CD4-positive, CD25-positive, alpha-beta regulatory T cell (primary cell): ENCODE data around the gene SRPK2. TPM values are rescaled to one million over a fixed set of nuclear protein-coding genes. Genes with fewer than 3 reads are reported as not detected.
A peak's percentile ranks its signal among the peaks of the same experiment; 100 is the strongest.
"Not testable (repeated sequence)": the region's sequence is repeated elsewhere in the genome, so short reads cannot be mapped to it uniquely, and the experiment has no call there.

Source experiments
- ATAC-seq, 2 donors: fragments of 150-1000 bp; cut with Tn5 transposase; one replicate each; pipeline ENCODE4 v1.10.0; 2021; ENCODE audit warnings: low read depth in 2 of 2, moderate number of reproducible peaks in 2 of 2, moderate library complexity in 1 of 2
- DNase-seq, 3 donors: peaks; one replicate each; pipeline versions ENCODE4 v3.0.0 to v3.0.0-alpha.2; 2012 to 2022; ENCODE audit warnings: mixed read lengths in 1 of 3
- H3K27ac ChIP-seq: one replicate; pipeline ENCODE4 v1.7.0; 2013; ENCODE audit warnings: mild to moderate bottlenecking, low read length; ENCODE audit not compliant: insufficient read depth, poor library complexity, severe bottlenecking
- H3K27me3 ChIP-seq: one replicate; pipeline ENCODE4 v1.7.0; 2013; ENCODE audit warnings: low read length; ENCODE audit not compliant: control insufficient read depth, insufficient read depth
- H3K36me3 ChIP-seq: one replicate; pipeline ENCODE4 v1.7.0; 2013; ENCODE audit warnings: mild to moderate bottlenecking, low read length, moderate library complexity; ENCODE audit not compliant: control insufficient read depth, insufficient read depth
- H3K4me1 ChIP-seq: 2 replicates; pipeline ENCODE4 v1.7.0; 2013; ENCODE audit warnings: mild to moderate bottlenecking, low read length; ENCODE audit not compliant: insufficient read depth, control insufficient read depth, poor library complexity, severe bottlenecking
- H3K4me3 ChIP-seq: one replicate; pipeline ENCODE4 v1.7.0; 2013; ENCODE audit warnings: low read depth, mild to moderate bottlenecking, low read length, moderate library complexity
- H3K9me3 ChIP-seq, 2 experiments: 1 replicate in 1 of 2; 2 replicates in 1 of 2; pipeline ENCODE4 v1.7.0; 2013; ENCODE audit warnings: low read length in 2 of 2, mild to moderate bottlenecking in 1 of 2, moderate library complexity in 1 of 2; ENCODE audit not compliant: control insufficient read depth in 2 of 2
- H3K27ac Mint-ChIP-seq, 3 donors: one replicate each; pipeline ENCODE4 v1.8.0; 2020 to 2022; ENCODE audit warnings: mild to moderate bottlenecking in 3 of 3, mixed read lengths in 3 of 3, moderate library complexity in 2 of 3
- H3K27me3 Mint-ChIP-seq: one replicate; pipeline ENCODE4 v1.8.0; 2022; ENCODE audit warnings: mild to moderate bottlenecking, mixed read lengths
- H3K36me3 Mint-ChIP-seq: one replicate; pipeline ENCODE4 v1.8.0; 2020; ENCODE audit warnings: mixed read lengths
- H3K4me1 Mint-ChIP-seq, 4 donors: one replicate each; pipeline ENCODE4 v1.8.0; 2020 to 2022; ENCODE audit warnings: mixed read lengths in 4 of 4, mild to moderate bottlenecking in 1 of 4
- H3K4me3 Mint-ChIP-seq, 4 donors: one replicate each; pipeline ENCODE4 v1.8.0; 2020 to 2022; ENCODE audit warnings: mild to moderate bottlenecking in 4 of 4, mixed read lengths in 4 of 4, moderate library complexity in 3 of 4
- H3K9me3 Mint-ChIP-seq, 7 donors: one replicate each; pipeline ENCODE4 v1.8.0; 2020 to 2022; ENCODE audit warnings: mixed read lengths in 7 of 7, mild to moderate bottlenecking in 3 of 7, moderate library complexity in 2 of 7
- polyA plus RNA-seq, 4 donors: library from polyadenylated mRNA; unstranded; fragments of 300-500 nt; fragmentation: Illumina TruSeq; gene quantifications; one replicate each; pipeline ENCODE4 v1.2.3, GENCODE V29; 2021
- total RNA-seq: library from RNA; stranded (reverse); gene quantifications from one replicate; pipeline ENCODE4 v1.2.3, GENCODE V29; 2022

Gene SRPK2
- total and polyA plus RNA-seq, 5 donors from 2014 or later, result 50.3 to 77.2 (median 62.6) TPM

GRCh38 chr7:105355701-105356100 lies 33.0 kb downstream of the SRPK2 start:
- no peak for DNase-seq
- H3K27me3 ChIP-seq, result no peaks in the 10 kb centered on the region
- no peaks in the 10 kb centered on the region for H3K9me3 ChIP-seq
- Mint-ChIP-seq H3K27ac (peak overlapping the region in 2 of 3 donors; percentile 93 to 94), H3K9me3 (peaks cover 0 to 1% (median 0%) of the 10 kb centered on the region in 7 donors), H3K4me1 (peaks cover 50 to 82% (median 55%) of the 10 kb centered on the region in 4 donors), H3K36me3 (peaks cover 16% of the 10 kb centered on the region), H3K27me3 (no peaks in the 10 kb centered on the region), H3K4me3 (peak overlapping the region in 1 of 4 donors; percentile 64)
- ATAC-seq, result no peak
- peaks cover 57% of the 10 kb centered on the region for H3K4me1 ChIP-seq
- no peaks in the 10 kb centered on the region for H3K36me3 ChIP-seq
- no peak overlapping the region for H3K27ac ChIP-seq
- no peak overlapping the region for H3K4me3 ChIP-seq

- no peaks in the 10 kb centered on the region for H3K27me3 Mint-ChIP-seq
- ATAC-seq (no peak), DNase-seq (no peak)
- no peaks in the 10 kb centered on the region for H3K9me3 ChIP-seq
- peaks cover 44 to 83% (median 54%) of the 10 kb centered on the region in 4 donors for H3K4me1 Mint-ChIP-seq
- H3K36me3 Mint-ChIP-seq, result peaks cover 9% of the 10 kb centered on the region
- H3K27ac Mint-ChIP-seq, result peak overlapping the region; percentile 94 to 96 (median 94)
- peaks cover 0 to 1% (median 0%) of the 10 kb centered on the region in 7 donors for H3K9me3 Mint-ChIP-seq
- H3K4me3 ChIP-seq, result peak overlapping the region; percentile 6
- H3K27ac ChIP-seq, result no peak overlapping the region
- H3K4me1 ChIP-seq, result peaks cover 67% of the 10 kb centered on the region
- peak overlapping the region; percentile 71 to 79 (median 74) for H3K4me3 Mint-ChIP-seq
- H3K36me3 ChIP-seq, result no peaks in the 10 kb centered on the region
- H3K27me3 ChIP-seq, result no peaks in the 10 kb centered on the region
Measured at GRCh38 chr7:105354383-105354782, 34.3 kb downstream of the SRPK2 start.

- peak overlapping the region; percentile 71 to 83 (median 76) for H3K4me3 Mint-ChIP-seq
Measured at GRCh38 chr7:105353752-105354328, 34.9 kb downstream of the SRPK2 start.

GRCh38 chr7:105352901-105353668 lies 35.6 kb downstream of the SRPK2 start:
- Mint-ChIP-seq H3K27me3 (no peaks in the 10 kb centered on the region), H3K4me1 (peaks cover 37 to 83% (median 54%) of the 10 kb centered on the region in 4 donors), H3K36me3 (peaks cover 5% of the 10 kb centered on the region), H3K27ac (peak overlapping the region; percentile 94 to 96 (median 94)), H3K4me3 (peak overlapping the region; percentile 74 to 83 (median 83)), H3K9me3 (no peaks in the 10 kb centered on the region)
- ATAC-seq, result no peak
- Histone ChIP-seq H3K27ac (peak overlapping the region; percentile 66), H3K4me3 (peak overlapping the region; percentile 35), H3K36me3 (no peaks in the 10 kb centered on the region), H3K4me1 (peaks cover 67% of the 10 kb centered on the region), H3K9me3 (no peaks in the 10 kb centered on the region), H3K27me3 (no peaks in the 10 kb centered on the region)
- no peak for DNase-seq

More at GRCh38 chr7:105353752-105354328, 34.9 kb downstream of the SRPK2 start:
- peaks cover 0 to 1% (median 0%) of the 10 kb centered on the region in 7 donors for H3K9me3 Mint-ChIP-seq
- no peak for ATAC-seq
- Histone ChIP-seq H3K9me3 (no peaks in the 10 kb centered on the region), H3K4me1 (peaks cover 67% of the 10 kb centered on the region), H3K27me3 (no peaks in the 10 kb centered on the region), H3K27ac (peak overlapping the region; percentile 66), H3K36me3 (no peaks in the 10 kb centered on the region), H3K4me3 (peak overlapping the region; percentile 6)
- DNase-seq, result no peak
- peak overlapping the region; percentile 94 to 96 (median 94) for H3K27ac Mint-ChIP-seq
- peaks cover 44 to 87% (median 55%) of the 10 kb centered on the region in 4 donors for H3K4me1 Mint-ChIP-seq
- H3K36me3 Mint-ChIP-seq, result peaks cover 9% of the 10 kb centered on the region
- H3K27me3 Mint-ChIP-seq, result no peaks in the 10 kb centered on the region

GRCh38 chr7:105352018-105352612 lies 36.6 kb downstream of the SRPK2 start:
- peak; percentile 27 to 96 (median 82) for DNase-seq
- Histone ChIP-seq H3K4me1 (peaks cover 70% of the 10 kb centered on the region), H3K36me3 (no peaks in the 10 kb centered on the region), H3K27ac (peak overlapping the region; percentile 66), H3K27me3 (no peaks in the 10 kb centered on the region), H3K4me3 (peak overlapping the region; percentile 73), H3K9me3 (no peaks in the 10 kb centered on the region)
- Mint-ChIP-seq H3K27ac (peak overlapping the region; percentile 94 to 95 (median 94)), H3K36me3 (peaks cover 5% of the 10 kb centered on the region), H3K9me3 (no peaks in the 10 kb centered on the region), H3K4me3 (peak overlapping the region; percentile 72 to 83 (median 78)), H3K27me3 (no peaks in the 10 kb centered on the region), H3K4me1 (peaks cover 36 to 86% (median 53%) of the 10 kb centered on the region in 4 donors)
- ATAC-seq, result peak; percentile 99

GRCh38 chr7:105350906-105351305 lies 37.8 kb downstream of the SRPK2 start:
- Mint-ChIP-seq H3K27ac (peak overlapping the region; percentile 91 to 94 (median 91)), H3K4me3 (peak overlapping the region; percentile 21 to 68 (median 44)), H3K36me3 (peaks cover 5% of the 10 kb centered on the region), H3K27me3 (no peaks in the 10 kb centered on the region), H3K9me3 (no peaks in the 10 kb centered on the region), H3K4me1 (peaks cover 39 to 88% (median 50%) of the 10 kb centered on the region in 4 donors)
- no peaks in the 10 kb centered on the region for H3K9me3 ChIP-seq
- H3K27ac ChIP-seq, result peak overlapping the region; percentile 66
- no peak for DNase-seq
- no peak for ATAC-seq
- H3K27me3 ChIP-seq, result no peaks in the 10 kb centered on the region
- H3K36me3 ChIP-seq, result no peaks in the 10 kb centered on the region
- H3K4me1 ChIP-seq, result peaks cover 77% of the 10 kb centered on the region
- H3K4me3 ChIP-seq, result peak overlapping the region; percentile 10

GRCh38 chr7:105348177-105348576 lies 40.5 kb downstream of the SRPK2 start:
- not testable (repeated sequence) for H3K27me3 ChIP-seq, H3K4me3 Mint-ChIP-seq, H3K27ac Mint-ChIP-seq, H3K36me3 Mint-ChIP-seq, DNase-seq, H3K27ac ChIP-seq, H3K36me3 ChIP-seq, H3K9me3 Mint-ChIP-seq, ATAC-seq, H3K27me3 Mint-ChIP-seq, H3K4me3 ChIP-seq, H3K9me3 ChIP-seq
- peaks cover 28 to 85% (median 47%) of the 10 kb centered on the region in 4 donors for H3K4me1 Mint-ChIP-seq
- peaks cover 65% of the 10 kb centered on the region for H3K4me1 ChIP-seq
